HFFc6 (cell line): ENCODE data around the gene SNRNP70. TPM values are rescaled to one million over a fixed set of nuclear protein-coding genes. Genes with fewer than 3 reads are reported as not detected.
"Not testable (repeated sequence)": the region's sequence is repeated elsewhere in the genome, so short reads cannot be mapped to it uniquely, and the experiment has no call there.

Source experiments
- DNase-seq: peaks from one replicate; pipeline ENCODE4 v3.0.0-alpha.2; 2018
- H3K27ac Mint-ChIP-seq: 2 replicates; pipeline ENCODE4 v1.8.0; 2020; ENCODE audit warnings: mild to moderate bottlenecking, mixed read lengths
- H3K27me3 Mint-ChIP-seq: 2 replicates; pipeline ENCODE4 v1.8.0; 2021; ENCODE audit warnings: mild to moderate bottlenecking, moderate library complexity, mixed read lengths; ENCODE audit not compliant: insufficient read depth
- H3K36me3 Mint-ChIP-seq: 2 replicates; pipeline ENCODE4 v1.8.0; 2021; ENCODE audit warnings: low read depth, mixed read lengths
- H3K4me1 Mint-ChIP-seq: 2 replicates; pipeline ENCODE4 v1.8.0; 2020; ENCODE audit warnings: low read depth, mixed read lengths
- H3K4me3 Mint-ChIP-seq: 2 replicates; pipeline ENCODE4 v1.8.0; 2020; ENCODE audit warnings: mild to moderate bottlenecking, moderate library complexity, mixed read lengths
- H3K9me3 Mint-ChIP-seq: 2 replicates; pipeline ENCODE4 v1.8.0; 2020; ENCODE audit warnings: mild to moderate bottlenecking, mixed read lengths
- CTCF ChIP-seq: fragments of 200-600 bp; sonication (generic); IDR thresholded peaks from 2 replicates; pipeline ENCODE4 v1.5.0; 2021; ENCODE audit warnings: antibody characterized with exemption, mild to moderate bottlenecking
- total RNA-seq, 6 experiments: library from RNA; stranded (reverse); fragmentation: NEBNext Ultra II Directional; extraction: Animal tissue kit (Norgen Biotek cat#: 25700); gene quantifications; 2 replicates in 1 of 6; 3 replicates in 5 of 6; pipeline ENCODE4 v1.2.3, GENCODE V29; 2021

SNRNP70 gene
- total RNA-seq, 6 experiments from 2014 or later, result 134 to 164 (median 156) TPM

- Mint-ChIP-seq H3K4me3 (no peak overlapping the region), H3K9me3 (no peaks in the 10 kb centered on the region), H3K36me3 (no peaks in the 10 kb centered on the region), H3K4me1 (no peaks in the 10 kb centered on the region), H3K27ac (no peak overlapping the region), H3K27me3 (peaks cover 10% of the 10 kb centered on the region)
- DNase-seq, result no peak
- no peak for TF ChIP-seq CTCF
Observed at GRCh38 chr19:49136771-49137171, 51.5 kb downstream of the SNRNP70 start.

- no peak for DNase-seq
- H3K27ac Mint-ChIP-seq, result no peak overlapping the region
- no peak for TF ChIP-seq CTCF
- peak overlapping the region; percentile 28; the same call in 1 of the 2 replicates for H3K4me3 Mint-ChIP-seq
- H3K4me1 Mint-ChIP-seq, result peaks cover 24% of the 10 kb centered on the region
- H3K27me3 Mint-ChIP-seq, result peaks cover 8% of the 10 kb centered on the region
- no peaks in the 10 kb centered on the region for H3K36me3 Mint-ChIP-seq
- H3K9me3 Mint-ChIP-seq, result no peaks in the 10 kb centered on the region
Observed at GRCh38 chr19:49140951-49141350, 55.7 kb downstream of the SNRNP70 start.

- Mint-ChIP-seq H3K27ac (no peak overlapping the region), H3K4me1 (peaks cover 28% of the 10 kb centered on the region), H3K36me3 (no peaks in the 10 kb centered on the region), H3K27me3 (peaks cover 6% of the 10 kb centered on the region), H3K9me3 (no peaks in the 10 kb centered on the region), H3K4me3 (peak overlapping the region; percentile 28)
- no peak for TF ChIP-seq CTCF
- DNase-seq, result no peak
Observed at GRCh38 chr19:49141352-49141751, 56.1 kb downstream of the SNRNP70 start.

GRCh38 chr19:49142866-49143335, 57.6 kb downstream of the SNRNP70 start:
- H3K27ac Mint-ChIP-seq, result peak overlapping the region; percentile 52
- no peaks in the 10 kb centered on the region for H3K9me3 Mint-ChIP-seq
- H3K36me3 Mint-ChIP-seq, result no peaks in the 10 kb centered on the region
- peak overlapping the region; percentile 95 for H3K4me3 Mint-ChIP-seq
- DNase-seq, result peak; percentile 85
- peaks cover 4% of the 10 kb centered on the region for H3K27me3 Mint-ChIP-seq
- peaks cover 30% of the 10 kb centered on the region for H3K4me1 Mint-ChIP-seq
- no peak for TF ChIP-seq CTCF

GRCh38 chr19:49145573-49146407, 60.5 kb downstream of the SNRNP70 start:
- Mint-ChIP-seq H3K27ac (peak overlapping the region; percentile 58), H3K9me3 (no peaks in the 10 kb centered on the region), H3K36me3 (no peaks in the 10 kb centered on the region), H3K27me3 (peaks cover 2% of the 10 kb centered on the region), H3K4me3 (peak overlapping the region; percentile 63), H3K4me1 (peaks cover 37% of the 10 kb centered on the region)
- peak; percentile 55 for DNase-seq
- TF ChIP-seq CTCF, result peak; percentile 96

- peaks cover 37% of the 10 kb centered on the region for H3K4me1 Mint-ChIP-seq
Observed at GRCh38 chr19:49146408-49146770, 61.1 kb downstream of the SNRNP70 start.

More at GRCh38 chr19:49146408-49146770, 61.1 kb downstream of the SNRNP70 start:
- not testable (repeated sequence) for H3K9me3 Mint-ChIP-seq, H3K36me3 Mint-ChIP-seq, DNase-seq, H3K27ac Mint-ChIP-seq, H3K27me3 Mint-ChIP-seq
- peak overlapping the region; percentile 63; the same call in 1 of the 2 replicates for H3K4me3 Mint-ChIP-seq
